ENCODE measurements around the gene SORCS2.

Gene SORCS2

GRCh38 chr4:7686070-7686870, 493.9 kb downstream of the SORCS2 start:
- Histone ChIP-seq H3K4me1 (ENCODE audit: insufficient read depth, low read length) (no peaks in the 10 kb centered on the region), H3K79me2 (ENCODE audit: insufficient read depth, low read length) (no peaks in the 10 kb centered on the region), H2AFZ (ENCODE audit: low read depth, low read length) (no peak overlapping the region), H4K20me1 (ENCODE audit: insufficient read depth, low read length) (no peaks in the 10 kb centered on the region), H3K27ac (ENCODE audit: low read length) (no peak overlapping the region), H3K9ac (ENCODE audit: low read depth, low read length) (no peak overlapping the region), H3K4me3 (ENCODE audit: low read depth in 1 of 2, low read length in 2 of 2) (no peak overlapping the region), H3K27me3 (ENCODE audit: insufficient read depth, low read length, poor library complexity) (peaks cover 5% of the 10 kb centered on the region), H3K9me3 (ENCODE audit: insufficient read depth, low read length, severe bottlenecking) (no peaks in the 10 kb centered on the region), H3K36me3 (ENCODE audit: insufficient read depth, low read length) (no peaks in the 10 kb centered on the region), H3K4me2 (ENCODE audit: insufficient read depth, low read length) (no peak overlapping the region)
- no peak for ATAC-seq (ENCODE audit: insufficient read depth, low read depth)
- TF ChIP-seq CTCF (IDR thresholded peaks at IDR 0.05; ENCODE audit: borderline replicate concordance, extremely low read depth, low read length, poor library complexity, severe bottlenecking) (no peak), EZH2 (IDR thresholded peaks at IDR 0.05; ENCODE audit: borderline replicate concordance, low read depth, low read length, severe bottlenecking) (no peak)
- DNase-seq: no peak

DNA sequence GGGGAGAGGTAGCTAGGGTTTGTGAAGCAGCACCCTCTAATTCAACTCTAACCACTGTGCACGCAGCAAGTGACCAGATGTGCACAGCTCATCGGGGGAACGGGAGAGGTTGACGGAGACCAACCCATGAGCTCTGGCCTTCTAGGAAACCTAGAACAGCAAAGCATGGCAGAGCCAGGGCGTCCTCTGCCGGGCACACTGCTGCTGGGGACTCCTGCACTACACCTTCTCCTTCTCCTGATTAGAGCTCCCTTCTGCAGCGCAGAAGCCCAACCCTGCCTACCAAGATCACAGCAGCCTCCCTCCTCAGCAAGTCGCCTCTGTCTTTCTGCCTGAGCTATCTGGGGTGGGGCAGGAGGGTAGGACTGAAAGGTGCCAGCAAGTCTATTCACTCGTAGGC, 494.7 kb downstream of the SORCS2 start:
- Histone ChIP-seq H3K9me3 (ENCODE audit: insufficient read depth, low read length, severe bottlenecking) (no peaks in the 10 kb centered on the region), H3K4me3 (ENCODE audit: low read depth in 1 of 2, low read length in 2 of 2) (no peak overlapping the region), H3K9ac (ENCODE audit: low read depth, low read length) (no peak overlapping the region), H2AFZ (ENCODE audit: low read depth, low read length) (no peak overlapping the region), H3K27me3 (ENCODE audit: insufficient read depth, low read length, poor library complexity) (peaks cover 2% of the 10 kb centered on the region), H3K79me2 (ENCODE audit: insufficient read depth, low read length) (no peaks in the 10 kb centered on the region), H3K36me3 (ENCODE audit: insufficient read depth, low read length) (no peaks in the 10 kb centered on the region), H3K27ac (ENCODE audit: low read length) (no peak overlapping the region), H3K4me2 (ENCODE audit: insufficient read depth, low read length) (no peak overlapping the region), H4K20me1 (ENCODE audit: insufficient read depth, low read length) (no peaks in the 10 kb centered on the region), H3K4me1 (ENCODE audit: insufficient read depth, low read length) (no peaks in the 10 kb centered on the region)
- TF ChIP-seq EZH2 (IDR thresholded peaks at IDR 0.05; ENCODE audit: borderline replicate concordance, low read depth, low read length, severe bottlenecking) (no peak), CTCF (IDR thresholded peaks at IDR 0.05; ENCODE audit: borderline replicate concordance, extremely low read depth, low read length, poor library complexity, severe bottlenecking) (no peak)
- ATAC-seq (ENCODE audit: insufficient read depth, low read depth) (no peak), DNase-seq (no peak)

- H3K9me3 ChIP-seq (ENCODE audit: insufficient read depth, low read length, severe bottlenecking): no peaks in the 10 kb centered on the region
- H3K27me3 ChIP-seq (ENCODE audit: insufficient read depth, low read length, poor library complexity): peaks cover 2% of the 10 kb centered on the region
- H3K4me3 ChIP-seq (ENCODE audit: low read depth in 1 of 2, low read length in 2 of 2): no peak overlapping the region
- DNase-seq: no peak
- H3K79me2 ChIP-seq (ENCODE audit: insufficient read depth, low read length): no peaks in the 10 kb centered on the region
- H3K36me3 ChIP-seq (ENCODE audit: insufficient read depth, low read length): no peaks in the 10 kb centered on the region
- H3K27ac ChIP-seq (ENCODE audit: low read length): no peak overlapping the region
- no peak overlapping the region for H3K9ac ChIP-seq (ENCODE audit: low read depth, low read length)
- no peak overlapping the region for H2AFZ ChIP-seq (ENCODE audit: low read depth, low read length)
- no peak overlapping the region for H3K4me2 ChIP-seq (ENCODE audit: insufficient read depth, low read length)
- no peak for TF ChIP-seq CTCF (IDR thresholded peaks at IDR 0.05; ENCODE audit: borderline replicate concordance, extremely low read depth, low read length, poor library complexity, severe bottlenecking)
- TF ChIP-seq EZH2 (IDR thresholded peaks at IDR 0.05; ENCODE audit: borderline replicate concordance, low read depth, low read length, severe bottlenecking): no peak
- no peaks in the 10 kb centered on the region for H3K4me1 ChIP-seq (ENCODE audit: insufficient read depth, low read length)
- ATAC-seq (ENCODE audit: insufficient read depth, low read depth): no peak
- no peaks in the 10 kb centered on the region for H4K20me1 ChIP-seq (ENCODE audit: insufficient read depth, low read length)
These were observed 495.5 kb downstream of the SORCS2 start for GRCh38 chr4:7687796-7688195.
